HepG2 (cell line): ENCODE measurements around the gene ALOX5AP. TPM values are rescaled to one million over a fixed set of nuclear protein-coding genes. Genes with fewer than 3 reads are reported as not detected.

Experiments used
- ASH2L ChIP-seq: fragments of 300-600, 200-600 bp; sonication (generic); IDR thresholded peaks from 2 replicates; pipeline ENCODE4 v1.7.0; 2017; ENCODE audit warnings: low read depth, mild to moderate bottlenecking, moderate library complexity, mixed read lengths, low read length; ENCODE audit not compliant: insufficient read length
- CBX1 ChIP-seq: IDR thresholded peaks from one replicate; pipeline ENCODE4 v1.6.1; 2016; ENCODE audit warnings: antibody characterized with exemption, low read depth
- CREM ChIP-seq, 2 experiments: sonication (generic) in 1 of 2; formaldehyde crosslinking in 1 of 2; IDR thresholded peaks; 2 replicates each; pipeline versions ENCODE4 v1.4.0 to v1.6.1; 2016 to 2020; ENCODE audit warnings: antibody characterized with exemption in 1 of 2, mild to moderate bottlenecking in 1 of 2, missing genetic modification reagents in 1 of 2
- GABPB1 ChIP-seq: IDR thresholded peaks from 2 replicates; pipeline ENCODE4 v1.6.1; 2016; ENCODE audit warnings: mild to moderate bottlenecking, missing genetic modification reagents, moderate library complexity, missing compliant biosample characterization
- HNF4A ChIP-seq: sonication (generic); formaldehyde crosslinking; IDR thresholded peaks from 2 replicates; pipeline ENCODE4 v1.4.0; 2020; ENCODE audit warnings: missing genetic modification reagents
- MTA3 ChIP-seq: sonication (generic); formaldehyde crosslinking; IDR thresholded peaks from 2 replicates; pipeline ENCODE4 v1.4.0; 2020; ENCODE audit warnings: missing genetic modification reagents
- NR3C1 ChIP-seq: sonication (generic); formaldehyde crosslinking; IDR thresholded peaks from 2 replicates; pipeline ENCODE4 v1.4.0; 2020; ENCODE audit warnings: missing genetic modification reagents
- PAXIP1 ChIP-seq: sonication (generic); formaldehyde crosslinking; conservative IDR thresholded peaks from 2 replicates; pipeline ENCODE4 v1.4.0; 2020; ENCODE audit warnings: mild to moderate bottlenecking, missing genetic modification reagents, moderate library complexity
- PLRG1 ChIP-seq: fragments of 450-650 bp; conservative IDR thresholded peaks from 2 replicates; pipeline ENCODE4 v1.6.1; 2016
- THRA ChIP-seq: sonication (generic); formaldehyde crosslinking; IDR thresholded peaks from 2 replicates; pipeline ENCODE4 v1.4.0; 2020; ENCODE audit warnings: missing genetic modification reagents, borderline replicate concordance
- YY1 ChIP-seq: IDR thresholded peaks from 2 replicates; pipeline ENCODE4 v1.6.1; 2011; ENCODE audit warnings: low read length, low read depth, moderate library complexity, mild to moderate bottlenecking; ENCODE audit not compliant: insufficient read depth, insufficient replicate concordance
- ZEB1 ChIP-seq: IDR thresholded peaks from 2 replicates; pipeline ENCODE4 v1.6.1; 2012; ENCODE audit warnings: mild to moderate bottlenecking, low read depth, inconsistent platforms; ENCODE audit not compliant: insufficient replicate concordance
- ZNF253 ChIP-seq: sonication (generic); formaldehyde crosslinking; IDR thresholded peaks from 2 replicates; pipeline ENCODE4 v1.8.0; 2022; ENCODE audit warnings: mild to moderate bottlenecking, missing genetic modification reagents, borderline replicate concordance
- ZNF274 ChIP-seq: sonication (generic); formaldehyde crosslinking; IDR thresholded peaks from 2 replicates; pipeline ENCODE4 v1.5.1; 2020; ENCODE audit warnings: mild to moderate bottlenecking, missing genetic modification reagents
- ZNF280B ChIP-seq: sonication (generic); formaldehyde crosslinking; IDR thresholded peaks from 2 replicates; pipeline ENCODE4 v1.5.0; 2020; ENCODE audit warnings: missing genetic modification reagents, mild to moderate bottlenecking, borderline replicate concordance
- ZNF597 ChIP-seq: sonication (generic); formaldehyde crosslinking; IDR thresholded peaks from 2 replicates; pipeline ENCODE4 v1.5.0; 2020; ENCODE audit warnings: missing genetic modification reagents
- ZNF761 ChIP-seq: sonication (generic); formaldehyde crosslinking; conservative IDR thresholded peaks from 2 replicates; pipeline ENCODE4 v1.4.0; 2020; ENCODE audit warnings: mild to moderate bottlenecking, missing genetic modification reagents
- ZNF781 ChIP-seq: sonication (generic); formaldehyde crosslinking; IDR thresholded peaks from 2 replicates; pipeline ENCODE4 v1.5.1; 2020; ENCODE audit warnings: borderline replicate concordance, mild to moderate bottlenecking, missing genetic modification reagents; ENCODE audit errors: not compliant biosample characterization
- polyA plus RNA-seq, 8 experiments: library from polyadenylated mRNA; depleted of rRNA in 3 of 8; stranded (reverse) in 7 of 8; unstranded in 1 of 8; fragments of >200 nt; fragmentation: Illumina TruSeq in 4 of 8; extraction: Trizol in 4 of 8; gene quantifications; 2 replicates each; pipeline versions ENCODE4 v1.2.1 to v1.2.3, GENCODE V29; 2011 to 2016; ENCODE audit warnings: low read depth in 4 of 8, missing spikeins in 1 of 8, mixed read lengths in 1 of 8; ENCODE audit not compliant: insufficient read depth in 1 of 8
- total RNA-seq, 5 experiments: library from RNA; depleted of rRNA; stranded (reverse); fragments of >200 nt; fragmentation: Illumina TruSeq; extraction: Trizol; gene quantifications; 2 replicates each; pipeline ENCODE4 v1.2.3, GENCODE V29; 2016; ENCODE audit warnings: low read depth in 1 of 5
- TF ChIP-seq, protein P1 (sequence below): sonication (generic); formaldehyde crosslinking; IDR thresholded peaks from 2 replicates; pipeline ENCODE4 v1.4.0; 2020; ENCODE audit warnings: missing genetic modification reagents
- TF ChIP-seq, protein P2 (sequence below): sonication (generic); formaldehyde crosslinking; IDR thresholded peaks from 2 replicates; pipeline ENCODE4 v1.8.0; 2022; ENCODE audit warnings: low read depth, missing genetic modification reagents

ALOX5AP gene
- total and polyA plus RNA-seq, 2 of the 13 experiments (the other 11 are each of a cell fraction or from before 2014, with no cell fraction given): 0.97 to 1.2 TPM

GRCh38 chr13:30805132-30805537 is 69.8 kb downstream of the ALOX5AP start (continued):
- TF ChIP-seq ZNF597 (CRISPR knock-in tag) (no peak), ZNF280B (CRISPR knock-in tag) (no peak), PAXIP1 (CRISPR knock-in tag) (peak; percentile 69), YY1 (no peak), ZNF274 (0 out of 2 replicates have a peak, but pooled peaks have one; percentile 13), PLRG1 (no peak), HNF4A (CRISPR knock-in tag) (peak; percentile 94), ZNF781 (CRISPR knock-in tag) (no peak), ZEB1 (no peak), MTA3 (CRISPR knock-in tag) (no peak), THRA (CRISPR knock-in tag) (no peak; the same call in 1 of the 2 replicates), GABPB1 (no peak), ZNF761 (no peak), NR3C1 (CRISPR knock-in tag) (no peak), ASH2L (peak; percentile 11), ZNF253 (no peak), CBX1 (no peak), CREM (IDR thresholded peaks at IDR 0.05) (peak; percentile 45; the same call in 1 of the 2 replicates), CREM (CRISPR knock-in tag; IDR thresholded peaks at IDR 0.05) (no peak)
- TF ChIP-seq, protein P1, sequence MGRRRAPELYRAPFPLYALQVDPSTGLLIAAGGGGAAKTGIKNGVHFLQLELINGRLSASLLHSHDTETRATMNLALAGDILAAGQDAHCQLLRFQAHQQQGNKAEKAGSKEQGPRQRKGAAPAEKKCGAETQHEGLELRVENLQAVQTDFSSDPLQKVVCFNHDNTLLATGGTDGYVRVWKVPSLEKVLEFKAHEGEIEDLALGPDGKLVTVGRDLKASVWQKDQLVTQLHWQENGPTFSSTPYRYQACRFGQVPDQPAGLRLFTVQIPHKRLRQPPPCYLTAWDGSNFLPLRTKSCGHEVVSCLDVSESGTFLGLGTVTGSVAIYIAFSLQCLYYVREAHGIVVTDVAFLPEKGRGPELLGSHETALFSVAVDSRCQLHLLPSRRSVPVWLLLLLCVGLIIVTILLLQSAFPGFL: no peak
- TF ChIP-seq, protein P2, sequence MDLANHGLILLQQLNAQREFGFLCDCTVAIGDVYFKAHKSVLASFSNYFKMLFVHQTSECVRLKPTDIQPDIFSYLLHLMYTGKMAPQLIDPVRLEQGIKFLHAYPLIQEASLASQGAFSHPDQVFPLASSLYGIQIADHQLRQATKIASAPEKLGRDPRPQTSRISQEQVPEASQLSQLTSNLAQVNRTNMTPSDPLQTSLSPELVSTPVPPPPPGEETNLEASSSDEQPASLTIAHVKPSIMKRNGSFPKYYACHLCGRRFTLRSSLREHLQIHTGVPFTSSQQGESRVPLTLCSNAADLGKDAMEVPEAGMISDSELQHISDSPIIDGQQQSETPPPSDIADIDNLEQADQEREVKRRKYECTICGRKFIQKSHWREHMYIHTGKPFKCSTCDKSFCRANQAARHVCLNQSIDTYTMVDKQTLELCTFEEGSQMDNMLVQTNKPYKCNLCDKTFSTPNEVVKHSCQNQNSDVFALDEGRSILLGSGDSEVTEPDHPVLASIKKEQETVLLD: no peak
